Activated CD8-positive, alpha-beta T cell treated with anti-CD3 and anti-CD28 coated beads for 36 hours (primary cell): Measurements from ENCODE around the gene TSKU. TPM values are rescaled to one million over a fixed set of nuclear protein-coding genes. Genes with fewer than 3 reads are reported as not detected.

Source experiments
- ATAC-seq: fragments of 200-7000 bp; cut with Tn5 transposase; one replicate; pipeline ENCODE4 v1.10.0; 2021; ENCODE audit warnings: mild to moderate bottlenecking, moderate library complexity
- CTCF ChIA-PET: fragments of 350-600 bp; sonication (Branson Sonifier 250); formaldehyde crosslinking; loops from one replicate; lab custom pipeline; 2021; ENCODE audit warnings: antibody characterized with exemption; lab: Charles Lee
- POLR2A ChIA-PET: fragments of 350-600 bp; sonication (Branson Sonifier 250); formaldehyde crosslinking; loops from one replicate; lab custom pipeline; 2021; ENCODE audit warnings: antibody characterized with exemption; lab: Charles Lee
- DNase-seq: peaks from one replicate; pipeline ENCODE4 v3.0.0-alpha.2; 2020
- H3K27ac Mint-ChIP-seq: one replicate; pipeline ENCODE4 v1.8.0; 2021; ENCODE audit warnings: mild to moderate bottlenecking, mixed read lengths
- H3K27me3 Mint-ChIP-seq: one replicate; pipeline ENCODE4 v1.8.0; 2021; ENCODE audit warnings: mixed read lengths
- H3K36me3 Mint-ChIP-seq: one replicate; pipeline ENCODE4 v1.8.0; 2021; ENCODE audit warnings: low read depth, mixed read lengths
- H3K4me1 Mint-ChIP-seq: one replicate; pipeline ENCODE4 v1.8.0; 2021; ENCODE audit warnings: low read depth, mixed read lengths
- H3K4me3 Mint-ChIP-seq: one replicate; pipeline ENCODE4 v1.8.0; 2021; ENCODE audit warnings: mild to moderate bottlenecking, moderate library complexity, mixed read lengths
- H3K9me3 Mint-ChIP-seq: one replicate; pipeline ENCODE4 v1.8.0; 2021; ENCODE audit warnings: mixed read lengths
- CTCF ChIP-seq: fragments of 200-600 bp; IDR thresholded peaks from one replicate; pipeline ENCODE4 v1.8.0; 2022; ENCODE audit warnings: antibody characterized with exemption, mild to moderate bottlenecking
- intact Hi-C: fragments of 100-400 bp; cut with micrococcal nuclease; formaldehyde crosslinking; loops from one replicate; pipeline ENCODE4 v1.10.0; 2022
- total RNA-seq, 2 experiments: library from RNA; stranded (reverse); gene quantifications; one replicate each; pipeline ENCODE4 v1.2.3, GENCODE V29; 2021

Gene TSKU
- total RNA-seq, 2 experiments from 2014 or later: 6.5 to 8.4 TPM

- no peak for ATAC-seq
- peaks cover 19% of the 10 kb centered on the region for H3K4me1 Mint-ChIP-seq
- H3K27ac Mint-ChIP-seq: peak overlapping the region; percentile 88
- no peak for DNase-seq
- H3K9me3 Mint-ChIP-seq: peaks cover 7% of the 10 kb centered on the region
- H3K27me3 Mint-ChIP-seq: peaks cover 44% of the 10 kb centered on the region
- peak overlapping the region; percentile 70 for H3K4me3 Mint-ChIP-seq
- ChIA-PET CTCF (interaction anchor here (0.5 to 2.3 kb wide), 7 partner anchors 11 to 138 kb away, joined by 3 to 12 read pairs (median 3); no protein-coding TSS in a partner anchor), POLR2A (interaction anchor here (1.2 to 1.4 kb wide), 2 partner anchors 12 to 112 kb away, joined by 3 to 4 read pairs; partner anchors contain the start of gene LRRC32)
- TF ChIP-seq CTCF: no peak
- intact Hi-C loops: no loop called here
- peaks cover 4% of the 10 kb centered on the region for H3K36me3 Mint-ChIP-seq
These were observed 1.2 kb upstream of the TSKU start for GRCh38 chr11:76781807-76782530.

- Mint-ChIP-seq H3K9me3 (no peaks in the 10 kb centered on the region), H3K27ac (peak overlapping the region; percentile 88), H3K4me3 (peak overlapping the region; percentile 70), H3K27me3 (peaks cover 41% of the 10 kb centered on the region), H3K4me1 (peaks cover 19% of the 10 kb centered on the region), H3K36me3 (no peaks in the 10 kb centered on the region)
- CTCF ChIA-PET: interaction anchor here (0.5 to 2.3 kb wide), 2 partner anchors 17 to 60 kb away, joined by 3 to 12 read pairs; no protein-coding TSS in a partner anchor
- intact Hi-C loops: no loop called here
- TF ChIP-seq CTCF: no peak
- POLR2A ChIA-PET: interaction anchor here (1.0 to 1.4 kb wide), 3 partner anchors 13 to 112 kb away, joined by 3 to 4 read pairs (median 4); partner anchors contain the start of gene LRRC32
- peak; percentile 90 for DNase-seq
- peak; percentile 83 for ATAC-seq
These were observed 444 bp upstream of the TSKU start for GRCh38 chr11:76782531-76783293.

- no peaks in the 10 kb centered on the region for H3K36me3 Mint-ChIP-seq
- H3K27ac Mint-ChIP-seq: no peak overlapping the region
- CTCF ChIA-PET: no interaction called here
- H3K27me3 Mint-ChIP-seq: peaks cover 32% of the 10 kb centered on the region
- no peak for TF ChIP-seq CTCF
- no peak for ATAC-seq
- POLR2A ChIA-PET: no interaction called here
- no peak for DNase-seq
- no peaks in the 10 kb centered on the region for H3K9me3 Mint-ChIP-seq
- H3K4me1 Mint-ChIP-seq: peaks cover 19% of the 10 kb centered on the region
- intact Hi-C loops: no loop called here
- peak overlapping the region; percentile 70 for H3K4me3 Mint-ChIP-seq
These were observed 999 bp downstream of the TSKU start for GRCh38 chr11:76783896-76784813.

- POLR2A ChIA-PET: no interaction called here
- TF ChIP-seq CTCF: no peak
- CTCF ChIA-PET: no interaction called here
- DNase-seq: no peak
- Mint-ChIP-seq H3K4me3 (peak overlapping the region; percentile 70), H3K27ac (no peak overlapping the region), H3K36me3 (no peaks in the 10 kb centered on the region), H3K4me1 (peaks cover 19% of the 10 kb centered on the region), H3K27me3 (peaks cover 24% of the 10 kb centered on the region), H3K9me3 (no peaks in the 10 kb centered on the region)
- intact Hi-C loops: no loop called here
- no peak for ATAC-seq
These were observed 2.4 kb downstream of the TSKU start for GRCh38 chr11:76785513-76785912.
